SU-DHL-6 (cell line): Measurements from ENCODE around the gene SLC5A8.

ENCODE experiments used
- H2AFZ ChIP-seq: fragments of 200-600 bp; sonication (generic); 2 replicates; pipeline ENCODE4 v1.6.1; 2014; ENCODE audit warnings: low read depth, mild to moderate bottlenecking, moderate library complexity, mixed read lengths, antibody characterized with exemption, low read length; ENCODE audit not compliant: severe bottlenecking
- H3F3A ChIP-seq: fragments of 200-600 bp; shearing (Covaris generic); 2 replicates; pipeline ENCODE4 v1.6.0; 2016; ENCODE audit warnings: antibody characterized with exemption, mild to moderate bottlenecking; ENCODE audit not compliant: insufficient read depth
- H3K27ac ChIP-seq: fragments of 200-600 bp; sonication (generic); 2 replicates; pipeline ENCODE4 v1.5.1; 2016; ENCODE audit warnings: low read depth, mild to moderate bottlenecking, low read length, moderate library complexity, mixed read lengths
- H3K27me3 ChIP-seq: fragments of 200-600 bp; sonication (generic), shearing (Covaris generic); 2 replicates; pipeline ENCODE4 v1.6.0; 2014; ENCODE audit warnings: mild to moderate bottlenecking, low read length
- H3K36me3 ChIP-seq: fragments of 200-600 bp; sonication (generic); 2 replicates; pipeline ENCODE4 v1.6.1; 2014; ENCODE audit warnings: mild to moderate bottlenecking, low read length, mixed read lengths
- H3K4me2 ChIP-seq: fragments of 300-600, 200-600 bp; shearing (Covaris generic), sonication (generic); 2 replicates; pipeline ENCODE4 v1.6.0; 2014; ENCODE audit warnings: low read length, low read depth, mild to moderate bottlenecking; ENCODE audit not compliant: poor library complexity, severe bottlenecking
- H3K4me3 ChIP-seq: fragments of 200-600 bp; sonication (generic); 2 replicates; pipeline ENCODE4 v1.5.1; 2014; ENCODE audit warnings: antibody characterized with exemption, low read length, mild to moderate bottlenecking, mixed read lengths; ENCODE audit not compliant: insufficient read depth, poor library complexity, severe bottlenecking
- H3K79me2 ChIP-seq: fragments of 200-600 bp; sonication (generic); 2 replicates; pipeline ENCODE4 v1.6.1; 2014; ENCODE audit warnings: mild to moderate bottlenecking, low read length, moderate library complexity; ENCODE audit not compliant: insufficient read depth
- H3K9ac ChIP-seq: fragments of 200-600 bp; sonication (generic); 2 replicates; pipeline ENCODE4 v1.7.0; 2014; ENCODE audit warnings: mild to moderate bottlenecking, low read length
- H3K9me2 ChIP-seq: fragments of 200-600 bp; sonication (generic); replicated peaks from 2 replicates; pipeline ENCODE4 v1.6.1; 2014; ENCODE audit warnings: low read length; ENCODE audit not compliant: insufficient read depth
- H3K9me3 ChIP-seq: fragments of 200-600 bp; sonication (generic); 2 replicates; pipeline ENCODE4 v1.6.1; 2014; ENCODE audit warnings: low read length, mixed read lengths; ENCODE audit not compliant: insufficient read depth
- H4K20me1 ChIP-seq: fragments of 200-600 bp; sonication (generic); 2 replicates; pipeline ENCODE4 v1.6.1; 2014; ENCODE audit warnings: low read depth, mild to moderate bottlenecking, antibody characterized with exemption, low read length, moderate library complexity, mixed read lengths
- CTCF ChIP-seq: fragments of 200-600 bp; sonication (generic); IDR thresholded peaks from one replicate; pipeline ENCODE4 v1.5.1; 2017; ENCODE audit warnings: antibody characterized with exemption, mild to moderate bottlenecking, low read length, moderate library complexity; ENCODE audit not compliant: insufficient read depth, poor library complexity, severe bottlenecking
- EZH2phosphoT487 ChIP-seq: fragments of 200-600 bp; sonication (generic), shearing (Covaris generic); conservative IDR thresholded peaks from 2 replicates; pipeline ENCODE4 v1.6.1; 2018; ENCODE audit warnings: mild to moderate bottlenecking, antibody characterized with exemption, low read length, moderate library complexity, mixed read lengths

The SLC5A8 gene

GRCh38 chr12:101110866-101111265, 99.2 kb downstream of the SLC5A8 start:
- no peaks in the 10 kb centered on the region for H3K36me3 ChIP-seq
- TF ChIP-seq EZH2phosphoT487: no peak
- TF ChIP-seq CTCF: no peak
- H2AFZ ChIP-seq: no peak overlapping the region
- no peak overlapping the region for H3K4me3 ChIP-seq
- no peak overlapping the region for H3K27ac ChIP-seq
- no peaks in the 10 kb centered on the region for H3K79me2 ChIP-seq
- no peaks in the 10 kb centered on the region for H3K9me2 ChIP-seq
- no peaks in the 10 kb centered on the region for H3F3A ChIP-seq
- no peaks in the 10 kb centered on the region for H4K20me1 ChIP-seq
- no peak overlapping the region for H3K4me2 ChIP-seq
- no peak overlapping the region for H3K9ac ChIP-seq
- no peaks in the 10 kb centered on the region for H3K9me3 ChIP-seq
- no peaks in the 10 kb centered on the region for H3K27me3 ChIP-seq

DNA sequence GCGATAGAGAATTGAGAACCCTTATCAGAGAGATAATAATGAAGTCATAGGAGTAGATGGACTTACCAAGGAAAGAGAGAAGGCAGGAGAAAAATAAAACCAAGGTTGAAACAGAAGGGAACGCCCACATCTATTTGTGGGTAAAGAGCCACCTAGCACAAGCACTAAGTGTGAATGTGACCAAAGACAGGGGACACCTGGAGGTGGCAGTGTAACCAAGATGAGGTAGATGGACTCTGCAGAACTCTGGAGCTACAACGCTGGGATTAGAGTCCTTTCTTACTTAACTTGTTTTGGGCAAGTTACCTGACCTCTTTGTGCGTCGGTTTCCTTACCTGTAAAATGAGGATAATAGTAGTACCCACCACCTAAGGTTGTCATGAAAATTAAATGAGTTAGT, 101.9 kb downstream of the SLC5A8 start:
- no peak overlapping the region for H3K27ac ChIP-seq
- no peaks in the 10 kb centered on the region for H4K20me1 ChIP-seq
- H3K4me2 ChIP-seq: no peak overlapping the region
- TF ChIP-seq EZH2phosphoT487 (no peak), CTCF (no peak)
- no peak overlapping the region for H2AFZ ChIP-seq
- H3K9me2 ChIP-seq: no peaks in the 10 kb centered on the region
- H3K9me3 ChIP-seq: no peaks in the 10 kb centered on the region
- H3K9ac ChIP-seq: no peak overlapping the region
- H3K79me2 ChIP-seq: no peaks in the 10 kb centered on the region
- no peaks in the 10 kb centered on the region for H3K36me3 ChIP-seq
- H3F3A ChIP-seq: no peaks in the 10 kb centered on the region
- no peaks in the 10 kb centered on the region for H3K27me3 ChIP-seq
- no peak overlapping the region for H3K4me3 ChIP-seq

DNA sequence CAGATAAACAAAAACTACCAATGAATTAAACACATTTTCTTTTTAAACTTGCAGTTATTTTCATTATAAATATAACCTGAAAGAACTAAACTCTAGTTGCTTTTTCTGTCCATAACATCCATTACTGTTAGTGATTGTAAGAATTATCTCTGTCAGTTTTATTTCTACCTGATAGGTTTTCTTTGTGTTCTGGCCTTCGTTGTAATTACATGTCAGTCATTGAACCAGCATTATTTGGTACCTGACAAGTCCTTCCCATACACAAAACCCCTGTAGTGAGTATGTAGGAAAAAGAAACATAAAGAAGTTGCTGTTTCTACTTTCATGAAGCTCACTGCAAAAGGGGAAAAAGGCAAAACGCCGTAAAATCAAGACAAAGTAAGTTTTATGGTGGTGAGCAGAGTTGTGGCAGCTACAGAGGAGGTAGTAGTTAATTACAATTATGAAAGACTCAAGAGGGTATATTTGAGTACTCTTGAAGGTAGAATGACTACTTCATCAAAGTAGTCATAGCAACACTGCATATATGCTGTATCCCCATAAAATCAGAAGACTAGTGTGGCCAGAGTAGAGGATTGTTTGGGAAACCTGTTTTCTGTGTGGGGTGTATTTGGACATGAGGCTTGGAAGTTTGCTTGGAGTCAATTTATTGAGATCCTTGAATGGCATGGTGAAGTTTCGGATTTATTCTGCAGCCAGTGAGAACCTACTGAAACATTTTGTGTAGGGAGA, 102.8 kb downstream of the SLC5A8 start:
- H3K9me3 ChIP-seq: no peaks in the 10 kb centered on the region
- H3K27ac ChIP-seq: no peak overlapping the region
- H3K4me3 ChIP-seq: no peak overlapping the region
- H3F3A ChIP-seq: no peaks in the 10 kb centered on the region
- H3K27me3 ChIP-seq: no peaks in the 10 kb centered on the region
- no peaks in the 10 kb centered on the region for H3K79me2 ChIP-seq
- H3K9me2 ChIP-seq: no peaks in the 10 kb centered on the region
- no peaks in the 10 kb centered on the region for H3K36me3 ChIP-seq
- no peak overlapping the region for H3K4me2 ChIP-seq
- H2AFZ ChIP-seq: no peak overlapping the region
- H3K9ac ChIP-seq: no peak overlapping the region
- TF ChIP-seq CTCF (no peak), EZH2phosphoT487 (no peak)
- H4K20me1 ChIP-seq: no peaks in the 10 kb centered on the region
